Esophagus muscularis mucosa (tissue), 4 donors: ENCODE measurements around the gene IPO11. TPM values are rescaled to one million over a fixed set of nuclear protein-coding genes. Genes with fewer than 3 reads are reported as not detected.

Experiments
- DNase-seq: peaks from one replicate; pipeline ENCODE4 v3.0.0-alpha.2; 2017; ENCODE audit errors: extremely low spot score
- H3K27ac ChIP-seq, 4 donors: fragments of 200-600 bp; sonication (generic); replicated peaks in 1 of 4; 1 replicate in 3 of 4; 2 replicates in 1 of 4; pipeline ENCODE4 v1.5.1; 2016 to 2019; ENCODE audit warnings: mild to moderate bottlenecking in 1 of 4
- H3K27me3 ChIP-seq, 4 donors: fragments of 200-600 bp; sonication (generic); one replicate each; pipeline versions ENCODE4 v1.5.1 to v1.6.0; 2016 to 2019
- H3K36me3 ChIP-seq, 4 donors: fragments of 200-600 bp; sonication (generic); one replicate each; pipeline ENCODE4 v1.5.1; 2016 to 2019
- H3K4me1 ChIP-seq, 4 donors: fragments of 200-600 bp; sonication (generic); one replicate each; pipeline ENCODE4 v1.5.1; 2016 to 2019
- H3K4me3 ChIP-seq, 4 donors: fragments of 200-600 bp; sonication (generic); 1 replicate in 2 of 4; 2 replicates in 2 of 4; pipeline ENCODE4 v1.5.1; 2016 to 2019; ENCODE audit warnings: mild to moderate bottlenecking in 4 of 4, moderate library complexity in 1 of 4
- H3K9me3 ChIP-seq, 4 donors: fragments of 200-600 bp; sonication (generic); 1 replicate in 3 of 4; 2 replicates in 1 of 4; pipeline ENCODE4 v1.5.1; 2016 to 2019
- EP300 ChIP-seq: sonication (generic); formaldehyde crosslinking; IDR thresholded peaks from one replicate; pipeline ENCODE4 v1.6.1; 2017; ENCODE audit warnings: antibody characterized with exemption
- POLR2A ChIP-seq: fragments of 450-650 bp; IDR thresholded peaks from one replicate; pipeline ENCODE4 v1.6.1; 2017; ENCODE audit warnings: antibody characterized with exemption, moderate library complexity, mild to moderate bottlenecking, low read depth
- POLR2AphosphoS5 ChIP-seq, 2 donors: sonication (generic); formaldehyde crosslinking; IDR thresholded peaks; one replicate each; pipeline ENCODE4 v1.6.1; 2017; ENCODE audit warnings: antibody characterized with exemption in 2 of 2
- WGBS: methylation state at CpG from one replicate; pipeline ENCODE4 v1.1.5; 2018; 5-methylcytosine and 5-hydroxymethylcytosine counted together
- intact Hi-C: fragments of 100-400 bp; cut with DNase I; formaldehyde crosslinking; loops from one replicate; pipeline ENCODE4 v1.15.1; 2023
- total RNA-seq, 4 donors: library from RNA; depleted of rRNA; stranded (reverse); fragments of >200 nt; gene quantifications; one replicate each; pipeline versions ENCODE4 v1.1.0 to v1.2.1, GENCODE V29; 2016
- TF ChIP-seq, protein P1 (sequence below), 3 experiments: fragments of 200-600 bp in 2 of 3; fragments of 450-650 bp in 1 of 3; sonication (generic) in 2 of 3; IDR thresholded peaks; one replicate each; pipeline ENCODE4 v1.5.1; 2017 to 2019; ENCODE audit warnings: antibody characterized with exemption in 3 of 3, mild to moderate bottlenecking in 2 of 3, moderate library complexity in 1 of 3

IPO11 gene
- total RNA-seq, 4 donors from 2014 or later = 14.8 to 19.6 (median 18.3) TPM

DNA sequence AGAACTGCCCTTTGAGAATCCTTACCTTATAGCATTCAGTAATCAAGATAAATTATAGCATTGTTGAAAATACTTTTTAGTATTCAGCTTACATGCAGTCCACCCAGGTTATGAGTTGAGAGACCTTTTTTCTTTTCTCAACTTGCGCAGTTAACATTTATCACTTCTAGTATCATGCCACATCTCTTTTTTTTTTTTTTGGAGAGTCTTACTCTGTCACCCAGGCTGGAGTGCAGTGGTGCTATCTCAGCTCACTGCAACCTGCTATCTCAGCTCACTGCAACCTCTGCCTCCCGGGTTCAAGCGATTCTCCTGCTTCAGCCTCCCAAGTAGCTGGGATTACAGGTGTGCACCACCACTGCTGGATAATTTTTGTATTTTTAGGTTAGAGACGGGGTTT, 195.1 kb downstream of the IPO11 start:
- Histone ChIP-seq H3K27me3 (no peaks in the 10 kb centered on the region), H3K4me1 (no peaks in the 10 kb centered on the region), H3K9me3 (no peaks in the 10 kb centered on the region), H3K27ac (no peak overlapping the region), H3K4me3 (no peak overlapping the region), H3K36me3 (peaks cover 0 to 31% (median 0%) of the 10 kb centered on the region in 4 donors)
- intact Hi-C loops = no loop called here
- WGBS = 97% methylated on average over 4 of the region's 4 CpGs
- no peak for DNase-seq
- TF ChIP-seq, protein P1, sequence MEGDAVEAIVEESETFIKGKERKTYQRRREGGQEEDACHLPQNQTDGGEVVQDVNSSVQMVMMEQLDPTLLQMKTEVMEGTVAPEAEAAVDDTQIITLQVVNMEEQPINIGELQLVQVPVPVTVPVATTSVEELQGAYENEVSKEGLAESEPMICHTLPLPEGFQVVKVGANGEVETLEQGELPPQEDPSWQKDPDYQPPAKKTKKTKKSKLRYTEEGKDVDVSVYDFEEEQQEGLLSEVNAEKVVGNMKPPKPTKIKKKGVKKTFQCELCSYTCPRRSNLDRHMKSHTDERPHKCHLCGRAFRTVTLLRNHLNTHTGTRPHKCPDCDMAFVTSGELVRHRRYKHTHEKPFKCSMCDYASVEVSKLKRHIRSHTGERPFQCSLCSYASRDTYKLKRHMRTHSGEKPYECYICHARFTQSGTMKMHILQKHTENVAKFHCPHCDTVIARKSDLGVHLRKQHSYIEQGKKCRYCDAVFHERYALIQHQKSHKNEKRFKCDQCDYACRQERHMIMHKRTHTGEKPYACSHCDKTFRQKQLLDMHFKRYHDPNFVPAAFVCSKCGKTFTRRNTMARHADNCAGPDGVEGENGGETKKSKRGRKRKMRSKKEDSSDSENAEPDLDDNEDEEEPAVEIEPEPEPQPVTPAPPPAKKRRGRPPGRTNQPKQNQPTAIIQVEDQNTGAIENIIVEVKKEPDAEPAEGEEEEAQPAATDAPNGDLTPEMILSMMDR (IDR thresholded peaks at IDR 0.05) = no peak
- TF ChIP-seq POLR2AphosphoS5 (IDR thresholded peaks at IDR 0.05) (no peak), POLR2A (no peak), EP300 (no peak)

DNA sequence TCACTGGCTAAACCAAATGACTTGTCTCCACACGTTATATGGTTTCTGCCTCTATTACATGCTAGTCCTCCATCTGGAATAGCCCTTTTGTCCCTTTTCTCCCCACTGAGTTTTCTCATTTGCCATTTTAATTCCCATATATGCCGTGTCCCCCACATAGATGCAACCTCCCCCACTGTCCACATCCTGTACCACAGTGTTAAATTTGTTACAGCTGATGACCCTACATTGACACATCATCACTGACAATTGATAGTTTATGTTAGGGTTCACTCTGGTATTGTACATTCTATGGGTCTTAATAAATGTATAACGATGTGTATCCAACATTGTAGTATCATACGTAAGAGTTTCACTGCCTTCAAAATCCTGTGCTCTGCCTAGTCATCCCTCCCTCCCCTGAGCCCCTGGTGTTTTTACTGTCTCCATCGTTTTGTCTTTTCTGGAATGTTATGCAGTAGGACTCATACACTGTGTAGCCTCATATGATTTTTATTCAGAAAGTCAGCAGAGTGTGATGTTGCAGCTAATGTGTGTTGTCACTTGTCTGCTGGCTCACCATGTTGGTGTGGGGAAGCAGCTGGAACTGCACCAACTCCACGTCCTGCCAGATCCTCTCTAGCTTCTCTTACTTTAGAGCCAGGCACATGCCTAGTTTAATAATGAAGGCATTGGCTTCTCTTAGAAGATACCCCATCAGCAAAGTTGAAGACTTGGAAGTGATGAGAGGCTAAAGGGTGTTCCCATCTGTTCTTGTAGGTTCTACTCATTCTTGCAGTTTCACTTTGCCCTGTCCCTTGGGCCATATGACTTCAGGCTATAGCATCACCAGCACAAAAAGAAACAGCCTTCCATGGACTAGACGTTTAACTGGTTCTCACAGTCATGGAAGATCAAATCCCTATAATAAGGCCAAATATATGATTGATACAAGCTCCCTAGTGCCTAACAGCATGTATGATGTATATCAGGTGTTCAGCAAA, 196.3 kb downstream of the IPO11 start:
- H3K36me3 ChIP-seq = peaks cover 0 to 24% (median 0%) of the 10 kb centered on the region in 4 donors
- no peak overlapping the region for H3K4me3 ChIP-seq
- no peak overlapping the region for H3K27ac ChIP-seq
- no peaks in the 10 kb centered on the region for H3K9me3 ChIP-seq
- DNase-seq = no peak
- H3K27me3 ChIP-seq = no peaks in the 10 kb centered on the region
- TF ChIP-seq POLR2A = no peak
- no peak for TF ChIP-seq POLR2AphosphoS5 (IDR thresholded peaks at IDR 0.05)
- TF ChIP-seq EP300 = no peak
- TF ChIP-seq, protein P1 (IDR thresholded peaks at IDR 0.05) = no peak
- intact Hi-C loops = no loop called here
- WGBS = 92% methylated on average over 7 of the region's 7 CpGs
- no peaks in the 10 kb centered on the region for H3K4me1 ChIP-seq

DNA sequence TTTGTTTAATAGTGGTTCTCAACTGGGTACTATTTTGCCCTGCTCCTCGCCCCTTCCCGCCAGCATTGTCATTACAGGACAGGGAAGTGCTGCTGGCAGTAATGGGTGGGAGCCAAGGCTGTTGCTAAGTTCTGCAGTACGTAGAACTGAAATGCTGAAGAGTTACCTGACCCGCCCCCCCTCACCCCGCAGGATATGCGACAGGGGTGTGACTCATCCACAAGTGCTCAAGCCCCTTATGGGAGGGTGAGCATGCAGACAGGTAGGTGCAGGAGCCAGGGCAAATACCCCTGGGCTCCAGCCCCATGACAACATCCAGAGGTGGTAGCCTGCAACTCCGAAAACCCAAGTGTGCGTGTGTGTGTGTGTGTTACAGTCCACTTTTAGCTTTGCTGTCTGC, 201.8 kb downstream of the IPO11 start:
- no peaks in the 10 kb centered on the region for H3K27me3 ChIP-seq
- H3K4me3 ChIP-seq = no peak overlapping the region
- H3K27ac ChIP-seq = no peak overlapping the region
- WGBS = 98% methylated on average over 8 of the region's 8 CpGs
- DNase-seq = no peak
- TF ChIP-seq, protein P1 (IDR thresholded peaks at IDR 0.05) = no peak
- TF ChIP-seq POLR2A (no peak), POLR2AphosphoS5 (IDR thresholded peaks at IDR 0.05) (no peak), EP300 (no peak)
- H3K4me1 ChIP-seq = no peaks in the 10 kb centered on the region
- H3K9me3 ChIP-seq = no peaks in the 10 kb centered on the region
- intact Hi-C loops = no loop called here
- peaks cover 0 to 16% (median 3%) of the 10 kb centered on the region in 4 donors for H3K36me3 ChIP-seq

DNA sequence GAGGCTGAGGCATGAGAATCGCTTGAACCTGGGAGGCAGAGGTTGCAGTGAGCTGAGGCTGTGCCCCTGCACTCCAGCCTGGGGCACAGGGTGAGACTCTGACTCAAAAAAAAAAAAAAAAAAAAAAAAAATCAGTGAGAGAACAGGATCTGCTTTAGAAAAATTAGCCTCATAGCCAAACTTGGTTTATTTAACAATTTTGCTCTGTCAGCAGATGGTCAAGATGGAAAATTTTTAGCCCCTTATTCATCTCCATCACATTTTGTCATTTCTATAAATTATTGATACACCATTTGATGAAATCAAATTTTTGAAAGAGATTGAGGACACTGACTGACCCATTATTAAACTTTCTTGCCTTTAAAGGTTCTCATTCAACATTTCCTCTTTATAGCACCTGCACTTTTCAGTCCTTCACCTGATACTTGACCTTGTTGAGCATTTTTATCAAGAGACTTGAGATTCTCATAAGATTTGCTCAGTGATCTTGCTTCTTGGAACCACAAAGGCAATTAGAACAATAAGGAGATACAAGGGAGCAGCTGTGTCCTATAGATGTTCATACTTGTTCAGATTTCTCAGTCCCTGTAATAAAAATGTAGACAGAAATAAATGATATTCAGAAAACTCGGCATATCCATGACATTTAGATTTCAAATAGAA, 204.2 kb downstream of the IPO11 start:
- H3K4me1 ChIP-seq = no peaks in the 10 kb centered on the region
- WGBS = 89% methylated on average over 2 of the region's 2 CpGs
- H3K36me3 ChIP-seq = peaks cover 0 to 9% (median 3%) of the 10 kb centered on the region in 4 donors
- H3K27me3 ChIP-seq = no peaks in the 10 kb centered on the region
- H3K4me3 ChIP-seq = no peak overlapping the region
- DNase-seq = no peak
- no peak for TF ChIP-seq POLR2A
- no peak for TF ChIP-seq EP300
- no peak for TF ChIP-seq POLR2AphosphoS5 (IDR thresholded peaks at IDR 0.05)
- TF ChIP-seq, protein P1 (IDR thresholded peaks at IDR 0.05) = no peak
- intact Hi-C loops = no loop called here
- no peaks in the 10 kb centered on the region for H3K9me3 ChIP-seq
- no peak overlapping the region for H3K27ac ChIP-seq
